Heart right ventricle (tissue), 16 donors: ENCODE data around the gene TRIM8. TPM values are rescaled to one million over a fixed set of nuclear protein-coding genes. Genes with fewer than 3 reads are reported as not detected.
A peak's percentile ranks its signal among the peaks of the same experiment; 100 is the strongest.
"Not testable (repeated sequence)": the region's sequence is repeated elsewhere in the genome, so short reads cannot be mapped to it uniquely, and the experiment has no call there.

Source experiments
- ATAC-seq, 8 donors: fragments of 200-7000 bp; cut with Tn5 transposase; one replicate each; pipeline ENCODE4 v1.9.1; 2020; ENCODE audit warnings: mild to moderate bottlenecking in 8 of 8, moderate library complexity in 8 of 8, moderate number of reproducible peaks in 1 of 8
- DNase-seq, 2 donors: peaks; one replicate each; pipeline ENCODE4 v3.0.0-alpha.2; 2020
- H3K27ac ChIP-seq, 10 donors: fragments of 200-600 bp; sonication (generic) in 2 of 10; one replicate each; pipeline versions ENCODE4 v1.5.0 to v1.8.0; 2020 to 2022; ENCODE audit warnings: mild to moderate bottlenecking in 3 of 10
- H3K27me3 ChIP-seq, 7 donors: fragments of 200-600 bp; one replicate each; pipeline ENCODE4 v1.8.0; 2021 to 2022; ENCODE audit warnings: mild to moderate bottlenecking in 2 of 7
- H3K36me3 ChIP-seq, 9 donors: fragments of 200-600 bp; sonication (generic) in 1 of 9; one replicate each; pipeline versions ENCODE4 v1.5.0 to v1.8.0; 2020 to 2022; ENCODE audit warnings: mild to moderate bottlenecking in 2 of 9
- H3K4me1 ChIP-seq, 9 donors: fragments of 200-600 bp; sonication (generic) in 1 of 9; one replicate each; pipeline versions ENCODE4 v1.5.0 to v1.8.0; 2020 to 2022; ENCODE audit warnings: mild to moderate bottlenecking in 4 of 9
- H3K4me3 ChIP-seq, 10 donors: fragments of 200-600 bp; sonication (generic) in 2 of 10; one replicate each; pipeline versions ENCODE4 v1.5.0 to v1.8.0; 2020 to 2022; ENCODE audit warnings: mild to moderate bottlenecking in 7 of 10, moderate library complexity in 2 of 10
- H3K9me3 ChIP-seq, 11 donors: fragments of 200-600 bp in 10 of 11; sonication (generic) in 2 of 11; one replicate each; pipeline versions ENCODE4 v1.5.0 to v1.8.0; 2013 to 2022; ENCODE audit warnings: mild to moderate bottlenecking in 2 of 11, control low read depth in 1 of 11, moderate library complexity in 1 of 11
- CTCF ChIP-seq, 9 donors: fragments of 200-600 bp; sonication (generic) in 2 of 9; IDR thresholded peaks; one replicate each; pipeline versions ENCODE4 v1.5.0 to v1.8.0; 2021 to 2022; ENCODE audit warnings: antibody characterized with exemption in 9 of 9, mild to moderate bottlenecking in 5 of 9, moderate library complexity in 1 of 9
- WGBS, 2 donors: extraction: QIAGEN DNeasy Blood & Tissue Kit; methylation state at CpG; one replicate each; pipeline ENCODE4 v1.1.7; 2013; ENCODE audit warnings: inconsistent platforms in 1 of 2; 5-methylcytosine and 5-hydroxymethylcytosine counted together
- intact Hi-C, 10 donors: fragments of 100-400 bp; cut with DNase I; formaldehyde crosslinking; loops; one replicate each; pipeline versions ENCODE4 v1.11.1 to v1.14.2; 2022
- polyA plus RNA-seq, 2 donors: library from polyadenylated mRNA; stranded (reverse); fragments of 200-250 nt; gene quantifications; one replicate each; pipeline ENCODE4 v1.2.3, GENCODE V29; 2013
- total RNA-seq, 10 donors: library from RNA; stranded (reverse); fragmentation: NEBNext Ultra II Directional in 3 of 10; extraction: Animal tissue kit (Norgen Biotek cat#: 25700) in 3 of 10; gene quantifications; one replicate each; pipeline versions ENCODE4 v1.2.1 to v1.2.4, GENCODE V29; 2021 to 2023
- donor health status: Arrhythmogenic right ventricular cardiomyopathy.
- donor health status: ischemic (EF 13 %, LVEDD 7.1; RV severe dilation, severe dysfunction).
- donor health status: healthy with polysubstance abuse.
- donor health status: DM: no; HTN: yes; CAD: no.
- donor health status: DM: no; HTN: no; CAD: no.
- donor health status: ischemic (EF 25% LVEDD 6.9; RV normal size, moderate dysfunction).
- donor health status: ischemic (EF 25% LVEDD 5.7; RV mildly dilated, moderate dysfunction).
- donor health status: healthy.
- donor health status: DM: yes; HTN: yes; CAD: no.
- donor health status: Ischemic cardiomyopathy.
- donor health status: ischemic (EF 35%, LVEDD 5.7; RV mildly dilated, moderate dysfunction).
- donor health status: nonischemic (EF 11% LVEDD 7.7; RV severe dilation, severe dysfunction).
- donor health status: DM: yes; HTN: yes; CAD: no.
- donor health status: PGD.
- donor health status: ischemic (EF 29% LVEDD 5.4; RV normal size, mild dysfunction).
- donor health status: nonischemic (EF 23%, LVEDD 6.1; RV moderate dilation, normal function).

The TRIM8 gene
- total and polyA plus RNA-seq, 12 donors = 27.9 to 147 (median 88.8) TPM

- ATAC-seq = no peak
- WGBS, 2 donors = 84 to 88% methylated on average over 5 of the region's 5 CpGs
- H3K36me3 ChIP-seq = peaks cover 0 to 57% (median 40%) of the 10 kb centered on the region in 9 donors
- no peaks in the 10 kb centered on the region for H3K27me3 ChIP-seq
- intact Hi-C loops = no loop called here
- no peak overlapping the region for H3K4me3 ChIP-seq
- no peak for TF ChIP-seq CTCF (IDR thresholded peaks at IDR 0.05)
- peaks cover 16 to 57% (median 42%) of the 10 kb centered on the region in 9 donors for H3K4me1 ChIP-seq
- no peaks in the 10 kb centered on the region for H3K9me3 ChIP-seq
- H3K27ac ChIP-seq = peak overlapping the region in 8 of 10 donors; percentile 35 to 77 (median 71)
- DNase-seq = no peak
These were observed 14.5 kb downstream of the TRIM8 start for GRCh38 chr10:102658802-102659201.

- Histone ChIP-seq H3K27me3 (no peaks in the 10 kb centered on the region), H3K4me1 (peaks cover 16 to 53% (median 37%) of the 10 kb centered on the region in 9 donors), H3K27ac (peak overlapping the region in 8 of 10 donors; percentile 31 to 77 (median 53)), H3K4me3 (peak overlapping the region in 4 of 10 donors; percentile 8 to 22 (median 10)), H3K9me3 (no peaks in the 10 kb centered on the region), H3K36me3 (peaks cover 0 to 34% (median 25%) of the 10 kb centered on the region in 9 donors)
- TF ChIP-seq CTCF (IDR thresholded peaks at IDR 0.05) = no peak
- 16 to 18% methylated on average over 21 to 22 of the region's 22 CpGs for WGBS, 2 donors
- intact Hi-C loops = no loop called here
- DNase-seq (peak; percentile 67 to 78), ATAC-seq (peak; percentile 63 to 83 (median 76))
These were observed 16.8 kb downstream of the TRIM8 start for GRCh38 chr10:102660888-102661657.

GRCh38 chr10:102661658-102662028 is 17.4 kb downstream of the TRIM8 start:
- intact Hi-C loops = no loop called here
- DNase-seq (no peak), ATAC-seq (peak in 7 of 8 donors; percentile 2 to 33 (median 25))
- no peak for TF ChIP-seq CTCF (IDR thresholded peaks at IDR 0.05)
- Histone ChIP-seq H3K4me1 (peaks cover 16 to 47% (median 37%) of the 10 kb centered on the region in 9 donors), H3K36me3 (peaks cover 0 to 28% (median 20%) of the 10 kb centered on the region in 9 donors), H3K27me3 (no peaks in the 10 kb centered on the region), H3K4me3 (peak overlapping the region in 2 of 10 donors; percentile 8 to 22), H3K9me3 (no peaks in the 10 kb centered on the region), H3K27ac (peak overlapping the region in 8 of 10 donors; percentile 8 to 77 (median 50))
- WGBS, 2 donors = 48 to 71% methylated on average over 6 of the region's 6 CpGs

GRCh38 chr10:102665904-102666509 is 21.7 kb downstream of the TRIM8 start:
- H3K4me1 ChIP-seq = peaks cover 8 to 36% (median 25%) of the 10 kb centered on the region in 9 donors
- H3K27ac ChIP-seq = no peak overlapping the region
- H3K4me3 ChIP-seq = no peak overlapping the region
- no peaks in the 10 kb centered on the region for H3K27me3 ChIP-seq
- ATAC-seq = no peak
- no peak for TF ChIP-seq CTCF (IDR thresholded peaks at IDR 0.05)
- DNase-seq = no peak
- intact Hi-C loops = no loop called here
- no peaks in the 10 kb centered on the region for H3K9me3 ChIP-seq
- WGBS, 2 donors = 89% methylated on average over 9 of the region's 9 CpGs
- H3K36me3 ChIP-seq = no peaks in the 10 kb centered on the region

GRCh38 chr10:102667411-102667810 is 23.1 kb downstream of the TRIM8 start:
- peaks cover 7 to 37% (median 21%) of the 10 kb centered on the region in 9 donors for H3K4me1 ChIP-seq
- ATAC-seq, H3K27ac ChIP-seq, DNase-seq, H3K27me3 ChIP-seq, H3K36me3 ChIP-seq, H3K4me3 ChIP-seq, intact Hi-C loops, H3K9me3 ChIP-seq: not testable (repeated sequence)
- WGBS, 2 donors = 93 to 96% methylated on average over 4 of the region's 4 CpGs
